Dermis microvascular lymphatic vessel endothelial cell (primary cell): ENCODE results near the gene PLEKHG1. TPM values are rescaled to one million over a fixed set of nuclear protein-coding genes. Genes with fewer than 3 reads are reported as not detected.

ENCODE experiments used
- DNase-seq, 2 donors: peaks; one replicate each; pipeline versions ENCODE4 v3.0.0 to v3.0.0-alpha.2; 2010; ENCODE audit warnings: low read depth in 2 of 2
- total RNA-seq: library from RNA; depleted of rRNA; stranded (reverse); fragments of >200 nt; gene quantifications from 2 replicates; pipeline ENCODE4 v1.2.1, GENCODE V29; 2014

PLEKHG1 gene
- total RNA-seq, 1 donor from 2014 or later = 19.8 TPM

GRCh38 chr6:150619275-150619674, 19.6 kb downstream of the PLEKHG1 start:
- no peak for DNase-seq

- DNase-seq = no peak
These were observed 20.6 kb downstream of the PLEKHG1 start for GRCh38 chr6:150620244-150620643.

DNA sequence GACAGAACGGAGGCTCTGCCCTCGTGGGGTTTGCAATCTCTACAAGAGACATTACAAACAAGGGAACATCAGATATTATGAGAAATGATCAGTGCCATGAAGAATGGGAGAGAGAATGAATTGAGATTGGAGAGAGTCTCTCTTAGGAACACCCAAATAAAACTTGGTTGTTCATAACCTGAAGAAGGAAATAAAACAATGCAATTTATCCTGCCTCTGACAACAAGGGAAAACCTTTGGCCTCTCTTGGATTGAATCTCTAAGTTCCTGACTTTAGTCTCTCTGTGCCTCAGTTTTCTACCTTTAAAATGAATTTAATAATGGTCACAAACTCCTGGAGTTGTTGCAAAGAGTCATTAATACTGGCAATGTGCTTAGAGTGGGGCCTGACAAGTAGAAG, 21.1 kb downstream of the PLEKHG1 start:
- no peak for DNase-seq

DNA sequence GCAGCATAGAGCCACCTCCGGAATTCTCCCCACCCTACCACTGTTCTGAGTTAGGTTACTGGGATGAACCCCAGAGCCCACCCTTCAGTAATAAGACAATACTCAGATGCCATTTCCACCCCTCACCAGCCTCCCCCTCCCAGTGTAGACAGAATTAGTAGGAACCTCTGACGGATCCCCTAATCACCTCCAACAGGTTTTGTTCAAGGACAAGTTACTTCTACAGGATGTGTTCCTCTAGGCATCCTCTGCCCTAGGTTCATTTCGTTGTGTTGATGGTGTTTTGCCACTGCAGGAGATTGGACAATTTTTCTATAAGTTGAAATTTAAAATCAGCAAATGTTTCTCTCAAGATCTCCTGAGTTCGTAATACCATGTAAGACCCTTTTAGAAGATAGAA, 22.8 kb downstream of the PLEKHG1 start:
- no peak for DNase-seq

GRCh38 chr6:150622941-150623874, 23.5 kb downstream of the PLEKHG1 start:
- peak in 1 of 2 donors; percentile 48 for DNase-seq

DNA sequence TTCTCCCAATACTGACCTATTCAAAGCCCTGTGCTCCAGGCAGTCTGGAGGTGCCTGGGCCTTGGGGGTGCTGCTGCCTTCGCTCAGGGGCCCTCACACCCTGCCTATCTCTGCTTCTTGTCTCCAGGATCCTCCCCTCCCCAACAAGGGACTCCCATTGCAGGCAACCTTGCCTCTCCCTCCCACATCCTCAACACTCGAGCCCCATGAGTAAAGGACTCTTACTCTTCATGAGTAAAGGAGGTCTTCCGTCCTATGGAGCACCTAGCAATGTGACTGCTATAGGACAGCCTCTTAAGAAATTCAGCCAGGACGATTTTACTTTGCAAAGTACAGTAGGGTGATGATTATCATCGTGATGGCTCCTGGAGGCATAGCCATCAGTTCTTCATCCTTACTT, 24.5 kb downstream of the PLEKHG1 start:
- DNase-seq = no peak

- no peak for DNase-seq
These were observed 26.2 kb downstream of the PLEKHG1 start for GRCh38 chr6:150625927-150626326.

GRCh38 chr6:150627154-150627553, 27.5 kb downstream of the PLEKHG1 start:
- DNase-seq = no peak

GRCh38 chr6:150627585-150628025, 27.9 kb downstream of the PLEKHG1 start:
- DNase-seq = peak in 1 of 2 donors; percentile 66

DNA sequence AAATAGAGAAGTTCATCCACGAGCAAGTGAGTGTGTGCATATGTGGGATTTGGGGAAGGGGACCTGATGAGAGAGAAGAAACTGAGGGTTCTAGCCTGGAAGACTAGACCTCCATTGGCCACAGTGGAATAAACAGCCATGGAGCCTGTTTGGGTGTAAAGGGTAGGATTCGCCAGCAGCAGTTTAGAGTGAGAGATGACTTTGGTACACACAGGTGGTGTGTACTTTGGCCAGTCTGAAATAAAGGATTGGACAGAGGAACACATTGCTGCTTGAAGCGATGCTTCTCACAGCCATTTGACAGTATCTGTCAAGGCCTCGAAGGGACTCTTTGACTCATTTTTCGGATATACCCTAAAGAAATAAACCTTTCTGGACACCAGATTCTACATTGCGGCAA, 29.2 kb downstream of the PLEKHG1 start:
- DNase-seq = no peak

- DNase-seq = no peak
These were observed 31.7 kb downstream of the PLEKHG1 start for GRCh38 chr6:150631283-150631983.

GRCh38 chr6:150631984-150632642, 32.4 kb downstream of the PLEKHG1 start:
- DNase-seq = no peak

- no peak for DNase-seq
These were observed 33.2 kb downstream of the PLEKHG1 start for GRCh38 chr6:150632785-150633485.

GRCh38 chr6:150633486-150633834, 33.8 kb downstream of the PLEKHG1 start:
- no peak for DNase-seq

- no peak for DNase-seq
These were observed 34.7 kb downstream of the PLEKHG1 start for GRCh38 chr6:150634176-150634963.

- DNase-seq = no peak
These were observed 35.2 kb downstream of the PLEKHG1 start for GRCh38 chr6:150634964-150635292.

- DNase-seq = no peak
These were observed 36.3 kb downstream of the PLEKHG1 start for GRCh38 chr6:150635906-150636514.

DNA sequence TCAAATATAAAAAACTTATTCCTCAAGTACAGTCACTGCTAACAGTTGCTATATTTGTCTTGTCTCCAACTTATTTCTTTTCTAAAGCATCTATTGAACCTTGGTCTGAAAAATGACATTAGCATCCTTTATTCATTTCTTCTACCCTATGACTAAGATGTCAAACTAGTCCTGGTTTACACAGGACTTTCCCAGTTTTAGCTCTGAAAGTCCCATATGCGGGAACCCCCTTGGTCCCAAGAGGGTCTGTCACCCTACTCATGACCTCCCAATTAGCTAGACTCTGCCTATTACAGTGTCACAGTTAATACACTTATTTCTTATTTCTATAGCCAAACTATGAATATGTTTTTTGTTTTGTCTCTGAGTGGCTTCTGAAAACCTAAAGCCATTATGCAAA, 37.1 kb downstream of the PLEKHG1 start:
- DNase-seq = no peak

DNA sequence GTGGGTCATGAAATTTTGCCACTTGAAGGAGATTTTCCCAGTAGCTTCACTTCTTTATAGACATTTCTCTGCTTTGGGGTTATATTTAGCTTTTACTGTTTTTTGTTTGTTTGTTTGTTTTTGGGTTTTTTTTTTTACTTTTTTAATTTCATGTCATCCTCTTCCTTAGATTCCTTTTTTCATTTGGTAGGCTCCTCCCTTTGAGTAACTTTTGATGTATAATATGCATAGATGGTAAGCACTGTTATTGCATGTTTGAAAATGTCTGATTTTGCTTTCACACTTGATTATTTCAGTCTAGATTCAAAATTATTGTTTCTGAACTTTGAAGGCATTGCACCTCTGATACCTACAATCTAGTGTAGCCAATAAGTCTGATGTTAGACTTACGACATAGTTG, 37.6 kb downstream of the PLEKHG1 start:
- DNase-seq = no peak

- DNase-seq = no peak
These were observed 38.6 kb downstream of the PLEKHG1 start for GRCh38 chr6:150638267-150638666.
